NCI-H1694 treated with DMSO at 0.1 percent for 48 hours (cell line): ENCODE measurements around the gene FLYWCH1.
A peak's percentile ranks its signal among the peaks of the same experiment; 100 is the strongest.

ENCODE experiments used
- DNase-seq: peaks from one replicate; lab custom pipeline; 2025; lab: John Stamatoyannopoulos, UW

Gene FLYWCH1

DNA sequence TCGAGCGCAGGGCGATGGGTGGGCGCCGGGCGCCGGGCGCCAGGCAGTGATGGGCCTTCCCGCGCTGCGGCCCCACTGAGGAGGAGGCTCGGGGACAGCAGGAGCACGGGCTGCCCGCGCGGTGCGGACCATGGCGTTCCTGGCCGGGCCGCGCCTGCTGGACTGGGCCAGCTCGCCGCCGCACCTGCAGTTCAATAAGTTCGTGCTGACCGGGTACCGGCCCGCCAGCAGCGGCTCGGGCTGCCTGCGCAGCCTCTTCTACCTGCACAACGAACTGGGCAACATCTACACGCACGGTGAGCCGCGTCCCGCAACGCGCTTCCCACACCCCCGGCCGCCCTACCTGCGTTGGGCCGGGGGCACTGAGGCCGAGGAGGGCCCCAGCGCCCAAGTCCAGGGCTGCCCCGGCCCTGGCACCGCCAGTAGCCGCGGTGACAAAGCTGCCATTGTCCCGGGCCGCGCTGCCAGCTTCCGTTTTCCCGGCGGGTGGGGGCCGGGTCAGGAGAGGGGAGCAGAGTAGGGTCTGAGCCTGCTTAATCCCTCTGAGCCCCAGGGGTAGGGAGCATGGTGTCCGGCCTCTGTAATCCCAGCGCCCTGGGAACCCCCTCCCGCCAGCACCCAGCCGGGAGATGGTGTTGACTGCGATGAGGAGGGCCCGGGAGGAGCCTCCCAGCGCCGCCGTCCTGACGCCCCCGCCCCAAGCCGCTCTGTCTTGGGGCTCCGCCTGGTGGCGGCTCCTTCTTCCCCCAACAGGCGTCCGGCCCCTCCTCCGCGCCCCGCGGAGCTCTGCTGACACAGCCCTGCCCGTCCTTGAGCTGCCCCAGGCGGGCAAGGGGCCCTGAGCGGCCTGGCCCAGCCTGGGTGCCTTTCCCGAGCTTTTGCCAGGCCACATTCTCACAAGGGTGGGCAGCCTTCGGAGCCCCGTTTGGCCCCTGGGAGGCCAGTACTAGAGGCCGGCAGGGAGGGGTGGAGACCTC, 58.1 kb downstream of the FLYWCH1 start:
- peak; percentile 34 for DNase-seq

DNA sequence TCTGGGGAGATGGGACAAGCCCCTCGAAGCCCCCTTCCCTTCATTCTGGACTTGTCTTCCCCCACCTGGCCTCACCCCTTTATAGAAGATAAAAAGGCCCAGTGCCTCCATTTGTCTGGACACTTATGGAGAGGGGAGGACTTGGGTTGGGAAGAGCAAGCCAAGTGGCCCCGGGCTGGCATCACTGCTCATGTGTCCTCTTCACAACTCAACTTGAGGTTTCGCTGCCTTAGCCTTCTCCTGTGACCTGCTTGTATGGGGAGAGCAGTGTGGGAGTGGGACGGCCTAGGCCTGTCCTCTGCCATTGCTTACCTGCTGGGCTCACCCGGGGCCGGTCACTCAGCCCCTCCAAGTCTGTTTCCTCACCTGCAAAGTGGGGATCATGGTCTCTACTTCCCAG, 58.8 kb downstream of the FLYWCH1 start:
- no peak for DNase-seq

DNA sequence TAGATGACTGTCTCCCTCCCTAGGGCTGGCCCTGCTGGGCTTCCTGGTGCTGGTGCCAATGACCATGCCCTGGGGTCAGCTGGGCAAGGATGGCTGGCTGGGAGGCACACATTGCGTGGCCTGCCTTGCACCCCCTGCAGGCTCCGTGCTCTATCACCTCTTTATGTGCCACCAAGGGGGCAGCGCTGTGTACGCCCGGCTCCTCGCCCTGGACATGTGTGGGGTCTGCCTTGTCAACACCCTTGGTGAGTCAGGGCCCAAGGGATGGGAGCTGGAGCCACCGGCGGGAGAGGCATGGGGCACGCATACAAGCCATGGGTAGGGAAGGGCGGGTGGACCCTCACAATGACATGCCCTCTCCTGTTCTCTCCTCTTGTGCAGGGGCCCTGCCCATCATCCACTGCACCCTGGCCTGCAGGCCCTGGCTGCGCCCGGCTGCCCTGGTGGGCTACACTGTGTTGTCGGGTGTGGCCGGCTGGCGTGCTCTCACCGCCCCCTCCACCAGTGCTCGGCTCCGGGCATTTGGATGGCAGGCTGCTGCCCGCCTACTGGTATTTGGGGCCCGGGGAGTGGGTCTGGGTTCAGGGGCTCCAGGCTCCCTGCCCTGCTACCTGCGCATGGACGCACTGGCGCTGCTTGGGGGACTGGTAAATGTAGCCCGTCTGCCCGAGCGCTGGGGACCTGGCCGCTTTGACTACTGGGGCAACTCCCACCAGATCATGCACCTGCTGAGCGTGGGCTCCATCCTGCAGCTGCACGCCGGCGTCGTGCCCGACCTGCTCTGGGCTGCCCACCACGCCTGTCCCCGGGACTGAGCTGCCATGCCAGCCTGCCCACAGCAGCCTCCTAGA, 59.6 kb downstream of the FLYWCH1 start:
- no peak for DNase-seq

DNA sequence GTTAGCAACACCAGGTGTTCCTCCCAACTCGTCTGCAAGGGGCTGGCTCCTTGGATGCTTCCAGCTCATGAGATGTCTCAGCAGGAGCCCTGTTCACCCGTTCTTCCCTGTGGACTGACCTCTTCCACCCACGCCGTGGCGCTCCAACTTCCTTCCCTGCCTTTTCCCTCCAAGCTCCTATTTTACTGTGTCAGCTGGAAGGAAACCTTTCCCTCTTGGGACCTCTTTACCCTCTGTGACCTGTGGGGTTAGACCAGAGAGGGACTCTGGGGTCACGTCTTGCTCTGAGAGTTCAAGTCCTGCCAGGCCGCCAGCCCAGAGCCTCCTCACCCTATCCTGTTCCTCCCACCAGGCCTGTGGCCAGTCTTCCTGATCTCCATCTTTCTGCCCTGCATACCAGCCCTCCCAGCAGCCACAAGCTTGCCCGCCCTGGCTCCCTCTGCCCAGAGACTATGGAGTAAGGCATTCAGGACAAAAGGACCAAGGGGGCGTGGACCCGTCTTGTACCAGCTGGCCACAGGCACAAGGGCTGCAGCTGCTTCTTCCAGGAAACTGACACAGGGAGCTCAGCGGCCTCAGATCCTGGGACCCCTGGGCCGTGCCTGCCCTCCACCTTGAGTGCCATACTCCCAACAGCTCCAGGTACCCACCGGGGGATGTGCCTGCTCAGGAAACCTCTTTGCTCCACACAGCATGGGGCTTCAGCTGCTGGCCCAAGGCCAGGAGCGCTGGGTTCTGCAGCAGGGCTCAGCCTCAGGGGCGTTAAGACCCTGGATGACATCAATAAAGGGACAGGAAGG, 60.5 kb downstream of the FLYWCH1 start:
- DNase-seq = no peak

DNA sequence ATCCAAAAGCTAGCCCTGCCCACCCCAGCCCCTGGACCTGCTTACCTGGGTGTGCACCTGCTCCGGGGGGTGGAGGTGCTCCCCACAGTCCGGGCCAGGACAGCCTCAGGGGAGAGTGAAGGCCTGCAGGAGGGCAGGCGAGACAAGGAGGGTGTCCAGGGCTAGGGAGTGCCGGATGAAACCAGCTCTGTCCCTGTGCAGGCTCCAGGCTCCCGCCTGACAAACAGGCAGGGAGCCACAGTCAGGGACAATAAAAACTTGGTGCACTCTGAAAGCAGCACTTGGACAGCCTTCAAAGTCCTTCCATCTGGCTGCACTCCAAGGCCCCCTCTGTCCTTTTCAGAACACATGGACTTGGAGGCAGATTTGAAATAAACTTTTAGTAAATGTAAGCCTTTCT, 61.4 kb downstream of the FLYWCH1 start:
- no peak for DNase-seq

DNA sequence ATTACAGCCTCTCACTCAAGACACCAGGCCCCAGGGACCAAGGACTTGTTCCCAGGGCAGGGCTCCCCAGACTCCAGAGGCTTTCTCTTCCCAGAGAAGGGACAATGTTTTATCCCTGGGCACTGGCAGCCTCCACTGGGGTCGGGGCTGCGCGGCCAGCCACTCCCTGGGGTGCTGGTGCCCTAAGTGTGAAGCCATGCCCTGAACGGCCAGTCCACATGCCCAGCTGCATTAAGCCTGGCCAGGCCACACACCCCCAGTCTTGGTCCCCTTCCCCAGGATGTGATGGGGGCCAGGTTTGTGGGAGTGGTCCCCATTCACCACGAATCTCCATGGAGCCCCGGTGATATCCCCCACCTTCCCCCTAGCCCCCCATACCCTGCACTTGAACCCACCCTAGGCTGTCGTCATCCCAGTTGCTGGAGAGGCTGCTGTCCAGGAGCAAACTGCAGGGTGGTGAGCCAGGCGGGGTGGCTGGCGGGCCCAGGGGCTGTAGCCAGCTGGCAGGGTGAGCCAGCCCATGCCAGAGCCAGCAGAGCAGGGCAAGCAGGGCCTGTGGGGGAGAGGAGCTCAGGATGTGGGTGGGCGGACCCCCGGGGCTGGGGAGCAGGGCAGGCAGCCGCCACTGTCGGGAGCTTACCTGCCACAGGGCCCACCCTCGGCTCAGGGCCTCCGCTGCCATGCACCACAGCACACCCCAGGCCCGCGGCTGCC, 62.0 kb downstream of the FLYWCH1 start:
- no peak for DNase-seq

DNA sequence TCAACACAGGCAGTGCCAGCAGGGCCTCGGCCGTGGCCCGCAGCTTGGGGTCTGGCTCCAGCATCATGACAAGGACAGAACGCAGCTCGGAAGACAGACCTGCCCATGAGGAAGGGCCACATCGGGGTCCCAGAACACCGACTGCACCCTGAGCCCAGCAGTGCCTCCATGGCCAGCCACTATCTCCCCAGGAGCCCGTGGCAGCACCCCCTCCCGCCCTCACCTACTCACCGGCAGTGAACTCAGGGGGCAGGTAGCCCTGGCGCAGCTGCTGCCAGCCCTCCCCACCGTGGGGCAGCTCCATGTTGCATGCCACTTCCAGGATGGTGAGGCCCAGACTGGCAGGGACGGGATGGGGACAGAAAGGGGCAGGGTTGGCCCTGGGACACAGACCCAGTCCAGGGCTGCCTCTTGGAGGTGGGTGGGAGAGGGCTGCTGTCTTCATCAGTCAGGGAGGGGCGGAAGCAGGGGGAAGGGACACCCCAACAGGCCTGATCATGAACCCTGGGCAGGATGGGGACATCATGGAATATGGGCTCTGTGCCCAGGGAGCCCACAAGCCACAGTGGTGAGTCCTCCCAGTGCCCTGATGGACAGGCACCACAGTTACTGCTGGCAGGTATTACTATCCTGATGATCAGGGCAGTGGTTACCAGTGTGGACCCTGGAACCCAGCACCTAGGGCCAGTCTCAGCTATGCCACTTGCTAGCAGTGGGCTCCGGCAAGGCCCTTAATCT, 62.8 kb downstream of the FLYWCH1 start:
- DNase-seq = no peak

DNA sequence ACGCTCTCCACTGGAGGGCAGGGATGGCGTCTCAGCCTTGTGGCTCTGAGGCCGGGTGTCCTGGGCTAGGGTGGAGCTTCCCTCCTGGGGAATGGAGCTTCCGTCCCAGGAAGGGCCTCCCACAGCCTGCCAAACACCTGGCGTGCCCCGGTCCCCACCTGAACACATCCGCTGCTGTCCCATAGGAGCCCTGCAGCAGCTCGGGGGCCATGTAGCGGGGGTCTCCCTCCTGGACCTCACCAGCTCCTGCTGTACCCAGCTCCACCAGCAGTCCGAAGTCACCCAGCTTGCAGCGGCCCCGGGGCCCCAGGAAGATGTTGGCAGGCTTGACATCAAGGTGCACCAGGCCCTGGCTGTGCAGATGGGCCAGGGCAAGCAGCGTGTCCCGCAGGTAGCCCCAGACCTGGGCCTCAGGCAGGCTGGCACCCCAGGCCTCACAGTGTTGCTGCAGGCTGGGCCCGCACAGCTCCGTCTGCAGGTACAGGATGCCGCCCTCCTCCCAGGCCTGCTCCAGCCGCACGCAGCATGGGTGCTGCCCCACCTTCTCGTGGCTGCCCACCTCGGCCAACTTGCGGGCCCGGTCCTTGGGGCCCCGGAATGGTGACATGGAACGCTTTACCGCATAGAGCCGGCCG, 63.5 kb downstream of the FLYWCH1 start:
- DNase-seq = no peak

DNA sequence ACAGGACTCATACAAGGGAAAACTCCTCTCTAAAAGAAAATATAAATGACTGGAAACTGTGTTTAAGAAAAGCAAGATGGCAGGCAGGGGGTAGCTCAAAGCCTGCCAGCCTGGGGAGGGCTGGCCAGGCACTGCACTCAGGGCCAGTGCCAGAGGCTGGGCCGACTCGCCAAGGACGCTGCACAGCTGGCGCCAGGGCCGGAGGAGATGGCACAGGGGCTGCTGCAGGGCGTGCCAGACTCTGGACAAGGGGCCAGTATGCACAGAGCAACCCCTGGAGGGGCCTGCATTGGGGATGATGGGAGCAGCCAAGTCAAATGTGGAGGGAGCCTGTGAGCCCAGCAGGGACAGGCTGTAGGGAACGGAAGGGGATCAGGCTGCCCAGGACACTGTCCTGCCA, 64.5 kb downstream of the FLYWCH1 start:
- no peak for DNase-seq

DNA sequence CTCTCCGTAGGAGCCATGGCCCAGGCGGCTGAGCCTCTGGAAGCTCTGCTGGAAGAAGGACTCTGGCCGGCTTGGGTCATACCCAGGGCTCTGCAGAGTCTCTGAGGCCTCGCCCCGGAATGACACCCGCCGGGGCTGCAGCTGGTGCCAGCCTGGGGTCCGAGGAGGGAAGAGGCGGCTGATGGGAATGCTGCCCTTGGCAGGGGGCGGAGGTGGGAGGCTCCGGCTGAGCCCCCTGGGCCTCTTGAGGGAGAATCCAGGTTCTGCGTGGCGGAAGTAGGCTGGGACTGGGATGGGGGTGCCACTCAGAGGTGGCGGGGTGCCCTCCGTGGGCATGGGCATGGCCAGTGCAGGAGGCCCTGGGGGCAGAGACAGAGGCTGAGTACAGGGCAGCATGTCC, 64.9 kb downstream of the FLYWCH1 start:
- DNase-seq = no peak

DNA sequence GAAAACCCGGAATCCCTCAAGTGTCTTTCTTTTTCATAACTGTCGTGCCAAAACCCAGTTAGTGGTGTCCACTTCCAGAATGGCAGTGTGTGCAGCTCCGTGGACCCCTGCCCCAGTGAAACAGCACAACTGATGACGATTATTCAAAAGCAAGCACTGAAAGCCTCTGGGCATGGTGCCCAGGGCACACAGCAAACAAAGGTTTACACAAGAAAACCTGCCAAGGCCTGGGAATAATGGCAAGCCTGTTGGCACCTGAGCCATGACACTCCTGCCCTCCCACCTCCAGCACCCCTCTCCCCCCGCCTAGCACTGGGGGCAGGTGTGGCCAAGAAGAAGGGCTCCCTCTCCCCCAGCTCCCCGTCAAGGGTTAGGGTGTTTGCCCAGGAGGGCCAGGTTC, 65.7 kb downstream of the FLYWCH1 start:
- DNase-seq = no peak

DNA sequence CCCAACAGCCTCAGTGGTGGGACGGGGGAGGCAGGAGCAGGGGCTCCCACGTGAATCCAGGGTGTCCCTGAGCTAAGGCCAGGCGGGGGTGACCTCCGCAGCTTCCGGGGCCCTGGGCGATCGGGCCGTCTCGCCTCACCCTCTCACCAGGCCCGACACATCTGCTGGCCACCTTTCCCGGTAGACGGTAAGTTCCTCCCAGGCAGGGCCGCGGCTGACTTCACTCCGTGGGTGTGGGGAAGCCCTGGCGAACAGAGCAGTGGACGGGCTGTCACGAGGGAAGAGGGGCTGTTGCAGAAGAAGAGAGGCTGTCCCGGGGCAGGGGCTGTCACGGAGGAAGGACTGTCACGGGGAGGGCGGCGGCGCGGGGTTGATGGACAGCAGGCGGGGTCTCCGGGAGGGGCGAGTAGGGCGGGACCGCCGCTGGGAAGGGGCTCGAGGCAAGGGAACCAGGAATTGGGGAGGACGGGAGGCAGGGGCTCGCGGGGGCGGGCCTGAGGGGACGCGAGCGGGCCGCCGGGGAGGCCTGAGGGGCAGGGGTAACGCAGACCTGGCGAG, 68.0 kb downstream of the FLYWCH1 start:
- DNase-seq = no peak

DNA sequence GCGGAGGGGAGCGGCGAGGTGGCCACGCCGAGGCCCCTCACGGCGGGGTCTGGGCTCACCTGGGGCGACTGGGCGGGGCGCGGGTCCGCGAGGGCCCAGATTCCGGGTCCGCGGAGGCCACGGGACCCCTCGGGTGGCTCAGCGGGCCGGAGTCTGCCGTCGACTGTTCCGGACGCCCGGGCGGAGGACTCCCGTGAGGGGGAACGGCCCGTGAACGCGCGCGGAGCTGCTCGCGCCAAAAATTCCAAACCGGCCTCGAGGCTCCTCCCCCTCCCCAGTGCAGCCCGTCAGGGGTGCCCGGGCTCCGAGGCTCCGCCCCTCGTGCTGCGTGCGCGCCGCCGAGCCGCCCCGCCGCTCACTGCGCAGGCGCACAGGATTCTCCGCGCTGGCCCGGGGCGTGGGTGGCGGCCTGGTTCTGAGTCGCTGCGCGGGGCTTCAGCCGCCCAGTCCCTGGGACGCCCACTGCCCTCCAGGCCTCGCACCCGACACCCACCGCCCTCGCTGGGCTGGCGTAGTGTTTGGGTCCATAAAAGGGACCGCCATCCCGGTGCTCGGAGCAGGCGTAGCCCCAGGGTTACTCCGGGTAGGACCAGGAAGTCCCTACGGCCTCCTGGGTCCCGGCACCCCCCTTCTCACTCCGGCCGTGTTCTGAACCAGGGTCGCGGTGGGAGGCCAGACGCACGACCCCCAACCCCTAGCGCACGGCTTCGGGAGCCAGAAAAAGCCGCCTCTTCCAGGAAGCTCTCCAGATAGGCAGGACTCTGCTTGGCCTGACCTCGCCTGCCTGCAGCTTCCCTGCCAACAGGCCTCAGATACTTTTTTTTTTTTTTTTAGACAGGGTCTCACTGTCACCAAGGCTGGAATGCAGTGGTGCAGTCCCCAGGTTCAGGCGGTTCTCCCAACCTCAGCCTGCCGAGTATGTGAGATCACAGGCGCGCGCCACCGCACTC, 68.8 kb downstream of the FLYWCH1 start, which contains the start of gene PKMYT1:
Gene PKMYT1 (minus strand): TSS at position 220 of the 950 bp plus-strand sequence. CDS start 789 bp downstream, outside the sequence.
- peak; percentile 43 for DNase-seq

DNA sequence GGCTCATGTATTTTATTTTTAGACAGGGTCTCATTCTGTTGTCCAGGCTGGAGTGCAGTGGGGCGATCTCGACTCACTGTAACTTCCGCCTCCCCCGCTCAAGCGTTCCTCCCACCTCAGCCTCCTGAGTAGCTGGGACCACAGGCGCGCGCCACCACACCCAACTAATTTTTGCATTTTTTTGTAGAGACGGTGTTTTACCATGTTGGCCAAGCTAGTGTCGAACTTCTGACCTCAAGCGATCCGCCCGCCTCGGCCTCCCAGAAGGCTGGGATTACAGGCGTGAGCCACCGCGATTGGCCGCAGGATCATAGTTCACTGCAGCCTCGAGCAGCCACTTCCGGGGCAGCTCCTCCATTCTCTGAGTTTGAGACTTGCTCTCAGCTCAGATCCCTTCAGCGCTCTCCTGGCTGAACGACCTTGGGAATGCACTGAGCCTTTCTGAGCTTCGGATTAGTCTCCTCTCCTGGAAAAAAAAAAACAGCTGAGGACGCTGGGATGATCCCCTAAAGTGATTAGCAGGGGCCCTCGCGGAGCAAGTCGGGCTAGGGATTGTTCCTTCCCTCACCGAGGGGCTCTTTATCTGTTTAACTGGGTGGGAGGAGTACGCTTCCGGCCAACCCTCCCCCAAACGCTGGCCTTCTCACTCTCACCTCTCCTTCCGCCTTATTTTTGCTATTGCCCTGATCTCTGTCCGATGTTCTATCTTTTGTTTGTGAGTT, 69.6 kb downstream of the FLYWCH1 start:
- DNase-seq = no peak

DNA sequence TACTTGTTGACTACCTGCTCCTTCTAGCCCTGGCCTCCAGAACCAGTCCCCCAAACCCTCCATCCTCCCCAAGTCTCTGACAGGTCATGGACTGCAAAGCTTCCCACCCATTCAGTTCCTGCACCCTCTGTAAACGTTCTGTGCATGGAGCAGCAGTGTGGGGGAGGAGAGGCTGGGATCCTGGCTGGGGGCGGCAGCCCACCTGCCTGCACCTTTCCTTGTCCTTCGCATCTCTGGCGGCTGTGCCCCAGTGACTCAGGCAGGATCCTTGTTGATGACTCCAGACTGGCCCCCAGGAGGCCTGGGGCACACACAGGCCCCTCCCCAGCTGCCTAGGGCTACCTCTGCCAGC, 70.1 kb downstream of the FLYWCH1 start:
- DNase-seq = no peak

DNA sequence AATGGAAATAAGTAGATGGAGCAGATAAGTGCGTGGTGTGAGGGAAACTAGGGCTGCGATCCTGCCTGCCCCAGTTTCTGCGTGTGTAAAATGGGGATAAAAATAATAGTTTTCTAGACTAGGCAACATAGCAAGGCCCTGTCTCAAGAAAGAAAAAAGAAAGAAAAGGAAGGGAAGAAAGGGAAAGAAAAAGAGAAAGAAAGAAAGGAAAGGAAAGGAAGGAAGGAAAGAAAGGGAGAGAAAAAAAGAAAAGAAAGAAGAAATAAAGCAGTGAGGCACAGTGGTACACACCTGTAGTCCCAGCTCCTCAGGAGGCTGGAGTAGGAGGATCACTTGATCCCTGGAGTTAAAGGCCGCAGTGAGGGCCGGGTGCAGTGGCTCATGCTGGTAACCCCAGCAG, 70.7 kb downstream of the FLYWCH1 start:
- DNase-seq = no peak

DNA sequence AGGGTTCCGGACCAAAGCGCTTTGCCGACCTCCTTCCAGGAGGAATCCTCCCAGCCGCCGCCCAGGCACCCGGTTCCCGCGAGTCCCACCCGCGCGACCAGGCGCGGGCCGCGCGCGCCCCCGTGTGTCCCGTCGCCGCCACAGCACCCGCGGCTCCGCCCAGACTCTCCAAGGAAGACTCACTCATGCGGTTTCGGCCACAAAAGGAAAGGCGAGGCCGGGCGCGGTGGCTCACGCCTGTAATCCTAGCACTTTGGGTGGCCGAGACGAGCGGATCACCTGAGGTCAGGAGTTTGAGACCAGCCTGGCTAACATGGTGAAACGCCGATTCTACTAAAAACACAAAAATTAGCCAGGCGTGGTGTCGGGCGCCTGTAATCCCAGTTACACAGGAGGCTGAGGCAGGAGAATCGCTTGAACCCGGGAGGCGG, 72.0 kb downstream of the FLYWCH1 start:
- peak; percentile 54 for DNase-seq

DNA sequence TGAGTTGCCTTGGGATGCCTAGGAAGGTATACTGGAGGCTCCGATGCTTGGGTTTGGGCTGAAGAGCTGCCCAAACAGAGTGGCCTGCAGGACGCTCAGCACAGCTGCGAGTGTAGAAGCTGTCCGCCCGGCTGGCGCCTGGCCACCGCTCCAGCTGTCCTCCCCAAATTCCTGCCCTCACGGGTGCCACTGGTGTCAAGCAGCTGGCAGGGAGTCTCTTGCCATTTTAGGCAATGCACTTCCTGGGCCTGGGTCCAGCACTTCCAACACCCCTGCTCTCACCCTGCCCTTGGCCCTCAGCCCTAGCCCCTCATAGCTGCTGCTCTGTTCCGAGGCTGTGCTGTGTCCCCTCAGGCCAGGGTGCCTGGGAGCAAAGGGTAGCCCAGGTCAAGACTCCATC, 73.7 kb downstream of the FLYWCH1 start:
- DNase-seq = no peak
